ENCODE data around the gene CAMP. TPM values are rescaled to one million over a fixed set of nuclear protein-coding genes. Genes with fewer than 3 reads are reported as not detected.

CAMP gene
- total RNA-seq, 1 experiment from 2014 or later = not detected

GRCh38 chr3:48187579-48188265 lies 35.6 kb upstream of the CAMP start:
- Histone ChIP-seq H3K4me3 (ENCODE audit: low read length) (peak overlapping the region; percentile 74), H3K4me2 (ENCODE audit: low read length) (peak overlapping the region; percentile 93), H3K27ac (ENCODE audit: low read length) (peak overlapping the region; percentile 62), H2AFZ (ENCODE audit: low read length) (peak overlapping the region; percentile 86), H3K9ac (ENCODE audit: low read length) (peak overlapping the region; percentile 98), H3K36me3 (ENCODE audit: low read depth, low read length) (peaks cover 31% of the 10 kb centered on the region), H3F3A (ENCODE audit: low read length, unreplicated experiment) (no peaks in the 10 kb centered on the region), H3K9me3 (ENCODE audit: low read length) (no peaks in the 10 kb centered on the region), H3K79me2 (ENCODE audit: low read length) (peaks cover 54% of the 10 kb centered on the region), H3K9me2 (replicated peaks; ENCODE audit: low read length) (no peaks in the 10 kb centered on the region), H3K4me1 (ENCODE audit: insufficient read depth, low read length) (peaks cover 17% of the 10 kb centered on the region; the same call in 1 of the 2 replicates), H4K20me1 (ENCODE audit: low read length) (0 out of 2 replicates have a peak, but pooled peaks cover 3% of the 10 kb centered on the region), H3K27me3 (ENCODE audit: low read length) (no peaks in the 10 kb centered on the region)
- peak; percentile 44 for ATAC-seq
- intact Hi-C loops (cut with micrococcal nuclease) = loop anchor here (2.0 kb wide), 2 partner anchors 31 to 53 kb away; partner anchors contain the start of gene ZNF589
- DNase-seq = peak; percentile 33
- POLR2A ChIA-PET (ENCODE audit: unreplicated experiment) = interaction anchor here (0.9 kb wide), 1 partner anchor 99 kb away, joined by 5 read pairs; no protein-coding TSS in a partner anchor
- TF ChIP-seq CTCF (conservative IDR thresholded peaks at IDR 0.05; ENCODE audit: low read depth, low read length) = no peak
- TF ChIP-seq EZH2phosphoT487 (IDR thresholded peaks at IDR 0.05; ENCODE audit: borderline replicate concordance, low read length) = no peak
- no peak for TF ChIP-seq EZH2 (IDR thresholded peaks at IDR 0.05; ENCODE audit: low read length, unreplicated experiment)
- CTCF ChIA-PET = interaction anchor here (1.0 kb wide), 1 partner anchor 99 kb away, joined by 3 read pairs; no protein-coding TSS in a partner anchor
- BruUV-seq (replicated peaks) = no TSS peak

DNA sequence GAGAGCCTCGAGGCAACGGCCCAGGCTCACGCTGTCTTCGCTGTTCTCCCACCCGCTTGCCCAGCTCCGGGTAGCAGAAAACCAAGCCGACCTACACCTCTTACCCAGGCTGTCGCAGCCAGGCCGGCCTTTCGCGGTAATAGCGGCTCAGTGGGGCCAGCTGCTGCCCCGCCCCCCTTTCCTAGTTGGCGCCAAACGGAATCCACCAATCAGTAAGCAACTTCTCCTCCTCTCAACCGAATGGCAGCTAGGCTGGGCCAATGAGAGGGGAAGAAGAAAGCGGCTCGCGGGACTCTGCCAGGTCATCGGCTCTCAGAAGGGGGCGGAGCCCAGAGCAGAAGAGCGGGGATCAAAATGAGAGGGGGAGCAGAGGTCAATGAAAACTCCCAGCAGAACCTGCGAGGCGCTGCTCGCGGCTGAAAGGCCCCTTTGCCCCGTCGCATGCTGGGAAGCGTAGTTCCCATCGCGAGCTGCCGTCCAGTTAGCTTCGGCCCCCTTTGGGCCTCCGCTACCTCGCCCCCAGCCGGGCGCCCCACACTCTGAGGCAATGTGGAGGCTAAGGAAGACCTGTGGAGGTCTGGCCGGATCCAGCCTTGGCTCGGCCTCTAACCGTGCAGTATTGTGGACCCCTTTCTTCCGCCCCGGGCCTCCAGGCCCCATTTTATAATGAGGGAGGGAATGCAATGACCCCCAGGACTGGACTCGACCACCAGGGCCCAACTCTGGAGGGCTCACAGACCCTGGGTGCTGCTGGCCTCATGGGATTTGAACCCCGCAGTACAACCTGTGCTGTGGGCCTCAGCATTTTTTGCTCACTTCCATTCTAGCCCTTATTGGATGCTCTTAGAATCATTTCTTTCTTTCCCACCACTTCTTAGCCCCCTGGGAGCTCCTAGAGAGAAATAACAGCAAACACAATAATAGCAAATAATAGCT lies 34.8 kb upstream of the CAMP start, which contains the start of gene CDC25A:
TSS of gene CDC25A (minus strand) at position 152 of the 936 bp plus-strand sequence. CDS start 470 bp downstream, outside the sequence.
- BruUV-seq (replicated peaks) = no TSS peak
- H3K9me2 ChIP-seq (replicated peaks; ENCODE audit: low read length) = no peaks in the 10 kb centered on the region
- ATAC-seq (peak; percentile 93), DNase-seq (peak; percentile 99)
- ChIA-PET CTCF (interaction anchor here (0.7 to 1.0 kb wide), 2 partner anchors 100 to 248 kb away, joined by 3 to 4 read pairs; no protein-coding TSS in a partner anchor), POLR2A (ENCODE audit: unreplicated experiment) (interaction anchor here (0.6 to 0.9 kb wide), 3 partner anchors 100 to 808 kb away, joined by 4 to 5 read pairs (median 5); partner anchors contain the start of gene PTPN23)
- peak within 1 kb of the TSS; percentile 88 for H2AFZ ChIP-seq (ENCODE audit: low read length)
- peaks cover 17% of the 10 kb centered on the region; the same call in 1 of the 2 replicates for H3K4me1 ChIP-seq (ENCODE audit: insufficient read depth, low read length)
- no peaks in the 10 kb centered on the region for H3F3A ChIP-seq (ENCODE audit: low read length, unreplicated experiment)
- H3K79me2 ChIP-seq (ENCODE audit: low read length) = peaks cover 46% of the 10 kb centered on the region
- H3K27ac ChIP-seq (ENCODE audit: low read length) = peak within 1 kb of the TSS; percentile 62
- peaks cover 24% of the 10 kb centered on the region for H3K36me3 ChIP-seq (ENCODE audit: low read depth, low read length)
- intact Hi-C loops (cut with micrococcal nuclease) = loop anchor here (2.0 kb wide), 1 partner anchor 52 kb away; the partner anchor contains the start of gene ZNF589
- peak within 1 kb of the TSS; percentile 93 for H3K4me2 ChIP-seq (ENCODE audit: low read length)
- H3K9me3 ChIP-seq (ENCODE audit: low read length) = no peaks in the 10 kb centered on the region
- H3K27me3 ChIP-seq (ENCODE audit: low read length) = no peaks in the 10 kb centered on the region
- no peak for TF ChIP-seq CTCF (conservative IDR thresholded peaks at IDR 0.05; ENCODE audit: low read depth, low read length)
- TF ChIP-seq EZH2 (IDR thresholded peaks at IDR 0.05; ENCODE audit: low read length, unreplicated experiment) = no peak
- no peak for TF ChIP-seq EZH2phosphoT487 (IDR thresholded peaks at IDR 0.05; ENCODE audit: borderline replicate concordance, low read length)
- peak within 1 kb of the TSS; percentile 74 for H3K4me3 ChIP-seq (ENCODE audit: low read length)
- 0 out of 2 replicates have a peak, but pooled peaks cover 3% of the 10 kb centered on the region for H4K20me1 ChIP-seq (ENCODE audit: low read length)
- H3K9ac ChIP-seq (ENCODE audit: low read length) = peak within 1 kb of the TSS; percentile 98

Measured in PC-3 (cell line).